SU-DHL-6 (cell line): Measurements from ENCODE around the gene KIF1C.

Source experiments
- H2AFZ ChIP-seq: fragments of 200-600 bp; sonication (generic); 2 replicates; pipeline ENCODE4 v1.6.1; 2014; ENCODE audit warnings: low read depth, mild to moderate bottlenecking, moderate library complexity, mixed read lengths, antibody characterized with exemption, low read length; ENCODE audit not compliant: severe bottlenecking
- H3F3A ChIP-seq: fragments of 200-600 bp; shearing (Covaris generic); 2 replicates; pipeline ENCODE4 v1.6.0; 2016; ENCODE audit warnings: antibody characterized with exemption, mild to moderate bottlenecking; ENCODE audit not compliant: insufficient read depth
- H3K27ac ChIP-seq: fragments of 200-600 bp; sonication (generic); 2 replicates; pipeline ENCODE4 v1.5.1; 2016; ENCODE audit warnings: low read depth, mild to moderate bottlenecking, low read length, moderate library complexity, mixed read lengths
- H3K27me3 ChIP-seq: fragments of 200-600 bp; sonication (generic), shearing (Covaris generic); 2 replicates; pipeline ENCODE4 v1.6.0; 2014; ENCODE audit warnings: mild to moderate bottlenecking, low read length
- H3K36me3 ChIP-seq: fragments of 200-600 bp; sonication (generic); 2 replicates; pipeline ENCODE4 v1.6.1; 2014; ENCODE audit warnings: mild to moderate bottlenecking, low read length, mixed read lengths
- H3K4me2 ChIP-seq: fragments of 300-600, 200-600 bp; shearing (Covaris generic), sonication (generic); 2 replicates; pipeline ENCODE4 v1.6.0; 2014; ENCODE audit warnings: low read length, low read depth, mild to moderate bottlenecking; ENCODE audit not compliant: poor library complexity, severe bottlenecking
- H3K4me3 ChIP-seq: fragments of 200-600 bp; sonication (generic); 2 replicates; pipeline ENCODE4 v1.5.1; 2014; ENCODE audit warnings: antibody characterized with exemption, low read length, mild to moderate bottlenecking, mixed read lengths; ENCODE audit not compliant: insufficient read depth, poor library complexity, severe bottlenecking
- H3K79me2 ChIP-seq: fragments of 200-600 bp; sonication (generic); 2 replicates; pipeline ENCODE4 v1.6.1; 2014; ENCODE audit warnings: mild to moderate bottlenecking, low read length, moderate library complexity; ENCODE audit not compliant: insufficient read depth
- H3K9ac ChIP-seq: fragments of 200-600 bp; sonication (generic); 2 replicates; pipeline ENCODE4 v1.7.0; 2014; ENCODE audit warnings: mild to moderate bottlenecking, low read length
- H3K9me2 ChIP-seq: fragments of 200-600 bp; sonication (generic); replicated peaks from 2 replicates; pipeline ENCODE4 v1.6.1; 2014; ENCODE audit warnings: low read length; ENCODE audit not compliant: insufficient read depth
- H3K9me3 ChIP-seq: fragments of 200-600 bp; sonication (generic); 2 replicates; pipeline ENCODE4 v1.6.1; 2014; ENCODE audit warnings: low read length, mixed read lengths; ENCODE audit not compliant: insufficient read depth
- H4K20me1 ChIP-seq: fragments of 200-600 bp; sonication (generic); 2 replicates; pipeline ENCODE4 v1.6.1; 2014; ENCODE audit warnings: low read depth, mild to moderate bottlenecking, antibody characterized with exemption, low read length, moderate library complexity, mixed read lengths
- EZH2phosphoT487 ChIP-seq: fragments of 200-600 bp; sonication (generic), shearing (Covaris generic); conservative IDR thresholded peaks from 2 replicates; pipeline ENCODE4 v1.6.1; 2018; ENCODE audit warnings: mild to moderate bottlenecking, antibody characterized with exemption, low read length, moderate library complexity, mixed read lengths
- TF ChIP-seq, protein P1 (sequence below): fragments of 200-600 bp; sonication (generic); IDR thresholded peaks from one replicate; pipeline ENCODE4 v1.5.1; 2017; ENCODE audit warnings: antibody characterized with exemption, mild to moderate bottlenecking, low read length, moderate library complexity; ENCODE audit not compliant: insufficient read depth, poor library complexity, severe bottlenecking

Gene KIF1C

DNA sequence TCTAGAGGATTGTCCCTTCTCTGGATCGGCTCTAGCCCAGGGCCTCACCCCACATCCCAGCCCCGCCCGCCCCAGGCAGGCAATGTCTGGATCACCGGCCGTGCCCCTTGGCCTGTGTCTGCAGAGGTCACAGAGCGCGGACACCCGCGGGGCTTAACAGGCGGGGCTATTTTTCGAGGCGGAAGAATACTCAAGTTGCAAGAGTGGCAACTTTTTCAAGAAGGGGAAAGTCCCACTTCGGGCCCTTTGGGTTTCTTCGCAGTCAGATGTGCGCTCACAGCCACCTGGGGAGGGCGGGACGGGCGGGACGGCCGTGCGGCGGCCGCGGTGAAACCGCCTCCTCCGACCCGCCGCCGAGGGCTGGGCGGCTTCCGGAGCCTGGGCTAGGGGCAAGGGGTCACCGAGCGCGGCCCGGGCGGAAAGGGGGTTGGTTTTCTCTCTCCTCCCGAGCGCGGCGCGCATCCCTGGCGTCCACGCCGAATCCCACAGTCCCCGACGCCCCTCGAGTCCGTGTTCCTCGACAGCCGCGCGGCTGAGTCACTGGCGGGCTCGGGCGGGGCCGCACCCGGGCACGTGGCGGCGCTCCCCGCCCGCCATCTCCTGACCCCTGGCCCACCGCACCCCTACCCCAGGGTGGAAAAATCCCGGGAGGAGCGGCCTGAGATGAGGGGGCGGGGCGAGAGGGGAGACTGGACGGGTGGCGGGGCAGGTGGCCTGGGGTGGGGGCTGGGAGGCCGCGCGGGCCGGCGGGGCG is 48.3 kb upstream of the KIF1C start:
- H3K9me2 ChIP-seq, result no peaks in the 10 kb centered on the region
- no peak for TF ChIP-seq EZH2phosphoT487
- TF ChIP-seq, protein P1, sequence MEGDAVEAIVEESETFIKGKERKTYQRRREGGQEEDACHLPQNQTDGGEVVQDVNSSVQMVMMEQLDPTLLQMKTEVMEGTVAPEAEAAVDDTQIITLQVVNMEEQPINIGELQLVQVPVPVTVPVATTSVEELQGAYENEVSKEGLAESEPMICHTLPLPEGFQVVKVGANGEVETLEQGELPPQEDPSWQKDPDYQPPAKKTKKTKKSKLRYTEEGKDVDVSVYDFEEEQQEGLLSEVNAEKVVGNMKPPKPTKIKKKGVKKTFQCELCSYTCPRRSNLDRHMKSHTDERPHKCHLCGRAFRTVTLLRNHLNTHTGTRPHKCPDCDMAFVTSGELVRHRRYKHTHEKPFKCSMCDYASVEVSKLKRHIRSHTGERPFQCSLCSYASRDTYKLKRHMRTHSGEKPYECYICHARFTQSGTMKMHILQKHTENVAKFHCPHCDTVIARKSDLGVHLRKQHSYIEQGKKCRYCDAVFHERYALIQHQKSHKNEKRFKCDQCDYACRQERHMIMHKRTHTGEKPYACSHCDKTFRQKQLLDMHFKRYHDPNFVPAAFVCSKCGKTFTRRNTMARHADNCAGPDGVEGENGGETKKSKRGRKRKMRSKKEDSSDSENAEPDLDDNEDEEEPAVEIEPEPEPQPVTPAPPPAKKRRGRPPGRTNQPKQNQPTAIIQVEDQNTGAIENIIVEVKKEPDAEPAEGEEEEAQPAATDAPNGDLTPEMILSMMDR, result no peak
- H3K4me3 ChIP-seq, result peak overlapping the region; percentile 100
- peaks cover 11% of the 10 kb centered on the region; the same call in 1 of the 2 replicates for H3K36me3 ChIP-seq
- no peaks in the 10 kb centered on the region for H3K27me3 ChIP-seq
- H3K27ac ChIP-seq, result peak overlapping the region; percentile 100
- H4K20me1 ChIP-seq, result peaks cover 3% of the 10 kb centered on the region; the same call in 1 of the 2 replicates
- peaks cover 31% of the 10 kb centered on the region for H3K79me2 ChIP-seq
- no peaks in the 10 kb centered on the region for H3K9me3 ChIP-seq
- H3K9ac ChIP-seq, result peak overlapping the region; percentile 100
- peaks cover 44% of the 10 kb centered on the region for H3F3A ChIP-seq
- H3K4me2 ChIP-seq, result peak overlapping the region; percentile 98
- H2AFZ ChIP-seq, result peak overlapping the region; percentile 63

DNA sequence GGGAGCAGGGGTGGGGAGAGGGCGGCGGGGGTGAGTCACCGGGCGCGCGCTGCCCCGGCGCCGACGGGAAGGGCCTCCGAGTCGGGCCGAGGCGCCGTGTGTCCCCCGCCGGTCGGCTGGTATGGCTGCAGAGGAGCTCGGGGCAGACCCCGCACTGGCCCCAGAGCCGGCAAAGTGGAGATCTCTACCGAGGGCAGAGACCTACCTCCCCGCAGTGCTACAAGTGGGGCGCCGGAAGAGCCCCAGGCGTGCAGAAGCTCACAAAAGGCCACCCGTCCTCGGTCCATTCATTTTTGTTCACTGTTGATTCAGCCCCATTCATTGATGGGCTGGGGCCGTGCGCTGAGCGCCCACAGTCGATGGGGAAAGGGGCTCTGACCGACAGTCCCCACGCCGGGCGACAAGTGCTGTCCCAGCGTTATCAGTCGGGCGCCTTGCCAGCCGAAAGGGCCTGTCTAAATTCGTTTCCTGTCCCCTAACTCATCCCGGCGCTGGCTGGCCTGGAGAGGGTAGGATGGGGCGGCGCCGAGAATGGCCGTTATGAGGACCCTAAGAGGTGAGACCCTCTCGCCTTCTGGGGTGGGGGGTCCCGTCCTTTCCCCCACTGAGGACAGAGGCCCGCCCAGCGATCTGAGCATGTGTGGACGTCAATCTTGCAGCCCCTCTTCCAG is 47.5 kb upstream of the KIF1C start:
- Histone ChIP-seq H3K36me3 (peaks cover 11% of the 10 kb centered on the region; the same call in 1 of the 2 replicates), H3K79me2 (peaks cover 30% of the 10 kb centered on the region), H3K4me2 (peak overlapping the region; percentile 98), H3K9me2 (no peaks in the 10 kb centered on the region), H3K9me3 (no peaks in the 10 kb centered on the region), H2AFZ (peak overlapping the region; percentile 21), H3K27ac (peak overlapping the region; percentile 100), H3F3A (peaks cover 36% of the 10 kb centered on the region), H4K20me1 (peaks cover 3% of the 10 kb centered on the region; the same call in 1 of the 2 replicates), H3K27me3 (no peaks in the 10 kb centered on the region), H3K9ac (peak overlapping the region; percentile 100), H3K4me3 (peak overlapping the region; percentile 100)
- TF ChIP-seq, protein P1, result no peak
- no peak for TF ChIP-seq EZH2phosphoT487

DNA sequence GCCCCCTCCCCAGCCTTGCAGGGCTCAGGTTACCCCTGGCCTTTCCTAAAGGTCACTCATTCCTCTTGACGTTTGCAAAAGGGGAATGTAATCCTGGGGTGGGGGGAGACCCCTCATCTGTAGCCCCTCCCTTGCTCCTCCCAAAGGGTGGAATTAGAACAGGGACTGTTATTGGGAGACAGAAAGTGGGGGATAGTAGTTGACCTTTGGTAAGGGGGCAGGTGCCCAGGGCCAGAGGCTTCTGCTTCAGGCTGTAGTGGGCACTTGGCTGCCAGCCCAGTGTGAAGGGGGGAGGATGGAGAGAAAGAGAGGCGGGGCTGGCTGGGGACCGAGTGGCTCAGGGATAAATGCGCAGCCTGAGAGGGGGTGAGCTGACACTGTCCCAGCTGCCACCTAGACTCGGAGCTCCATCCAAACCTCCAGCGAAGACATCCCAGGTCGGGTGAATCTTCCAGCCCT is 47.0 kb upstream of the KIF1C start, which contains the start of gene ENO3:
TSS of gene ENO3 (plus strand) at position 374 of the 459 bp plus-strand sequence. CDS start 711 bp downstream, outside the sequence.
- TF ChIP-seq, protein P1, result no peak
- no peak for TF ChIP-seq EZH2phosphoT487
- Histone ChIP-seq H3K4me2 (peak within 1 kb of the TSS; percentile 98), H3K9me2 (no peaks in the 10 kb centered on the region), H3F3A (peaks cover 31% of the 10 kb centered on the region), H3K79me2 (peaks cover 24% of the 10 kb centered on the region), H3K27me3 (no peaks in the 10 kb centered on the region), H4K20me1 (peaks cover 3% of the 10 kb centered on the region; the same call in 1 of the 2 replicates), H3K36me3 (peaks cover 11% of the 10 kb centered on the region; the same call in 1 of the 2 replicates), H2AFZ (peak within 1 kb of the TSS; percentile 21), H3K27ac (peak within 1 kb of the TSS; percentile 100), H3K9ac (peak within 1 kb of the TSS; percentile 100), H3K4me3 (peak within 1 kb of the TSS; percentile 100), H3K9me3 (no peaks in the 10 kb centered on the region)
